ENCODE data around the gene AMH.

The AMH gene

GRCh38 chr19:2237051-2237868 is 11.9 kb upstream of the AMH start:
- CTCF ChIA-PET, result interaction anchor here (1.0 to 5.3 kb wide), 6 partner anchors 17 to 153 kb away, joined by 3 to 37 read pairs (median 6); no protein-coding TSS in a partner anchor

GRCh38 chr19:2237869-2238153 is 11.3 kb upstream of the AMH start:
- ChIA-PET CTCF (interaction anchor here (1.0 to 5.3 kb wide), 8 partner anchors 17 to 153 kb away, joined by 3 to 37 read pairs (median 6); partner anchors contain the start of gene AP3D1), POLR2A (no interaction called here)
- no peak for DNase-seq (ENCODE audit: extremely low spot score)
- TF ChIP-seq CTCF (IDR thresholded peaks at IDR 0.05; ENCODE audit: control extremely low read depth, extremely low read depth, low read depth, missing control alignments), result no peak

More at GRCh38 chr19:2237051-2237868, 11.9 kb upstream of the AMH start:
- no peak for TF ChIP-seq CTCF (IDR thresholded peaks at IDR 0.05; ENCODE audit: control extremely low read depth, extremely low read depth, low read depth, missing control alignments)
- DNase-seq (ENCODE audit: extremely low spot score), result no peak
- POLR2A ChIA-PET, result interaction anchor here (0.7 kb wide), 1 partner anchor 109 kb away, joined by 3 read pairs; no protein-coding TSS in a partner anchor

GRCh38 chr19:2239173-2239572 is 9.9 kb upstream of the AMH start:
- CTCF ChIA-PET, result interaction anchor here (1.1 to 5.3 kb wide), 8 partner anchors 10 to 375 kb away, joined by 4 to 37 read pairs (median 6); partner anchors contain the start of genes AMH and AP3D1
- TF ChIP-seq CTCF (IDR thresholded peaks at IDR 0.05; ENCODE audit: control extremely low read depth, extremely low read depth, low read depth, missing control alignments), result no peak
- DNase-seq (ENCODE audit: extremely low spot score), result no peak
- POLR2A ChIA-PET, result interaction anchor here (1.0 kb wide), 1 partner anchor 12 kb away, joined by 4 read pairs; no protein-coding TSS in a partner anchor

GRCh38 chr19:2239771-2240770 is 9.1 kb upstream of the AMH start:
- no peak for TF ChIP-seq CTCF (IDR thresholded peaks at IDR 0.05; ENCODE audit: control extremely low read depth, extremely low read depth, low read depth, missing control alignments)
- DNase-seq (ENCODE audit: extremely low spot score), result no peak
- POLR2A ChIA-PET, result interaction anchor here (1.0 kb wide), 1 partner anchor 11 kb away, joined by 4 read pairs; no protein-coding TSS in a partner anchor
- CTCF ChIA-PET, result interaction anchor here (0.6 to 5.3 kb wide), 9 partner anchors 9 to 374 kb away, joined by 3 to 37 read pairs (median 5); partner anchors contain the start of gene AMH

GRCh38 chr19:2240881-2241760 is 8.0 kb upstream of the AMH start:
- TF ChIP-seq CTCF (IDR thresholded peaks at IDR 0.05; ENCODE audit: control extremely low read depth, extremely low read depth, low read depth, missing control alignments), result no peak
- ChIA-PET CTCF (interaction anchor here (0.6 to 5.3 kb wide), 3 partner anchors 33 to 85 kb away, joined by 3 to 37 read pairs (median 3); no protein-coding TSS in a partner anchor), POLR2A (no interaction called here)
- DNase-seq (ENCODE audit: extremely low spot score), result no peak

All from GM10248 (cell line).